Transverse colon (tissue), 4 donors: Measurements from ENCODE around the gene DMXL2. TPM values are rescaled to one million over a fixed set of nuclear protein-coding genes. Genes with fewer than 3 reads are reported as not detected.

Experiments
- DNase-seq: peaks from one replicate; pipeline ENCODE4 v3.0.0-alpha.2; 2019
- H3K27ac ChIP-seq, 4 donors: fragments of 200-600 bp; sonication (generic); 2 replicates each; pipeline ENCODE4 v1.5.1; 2016 to 2018; ENCODE audit warnings: inconsistent platforms in 4 of 4
- H3K27me3 ChIP-seq: fragments of 200-600 bp; sonication (generic); 2 replicates; pipeline ENCODE4 v1.5.1; 2017; ENCODE audit warnings: inconsistent platforms
- H3K36me3 ChIP-seq, 4 donors: fragments of 200-600 bp; sonication (generic); 2 replicates each; pipeline ENCODE4 v1.5.1; 2017 to 2019; ENCODE audit warnings: inconsistent platforms in 4 of 4
- H3K4me1 ChIP-seq, 4 donors: fragments of 200-600 bp; sonication (generic); 2 replicates each; pipeline ENCODE4 v1.5.1; 2017 to 2020; ENCODE audit warnings: inconsistent platforms in 4 of 4
- H3K4me3 ChIP-seq, 4 donors: fragments of 200-600 bp; sonication (generic); 1 replicate in 1 of 4; 2 replicates in 3 of 4; pipeline versions ENCODE4 v1.5.1 to v1.6.1; 2017 to 2019; ENCODE audit warnings: inconsistent platforms in 4 of 4
- H3K9me3 ChIP-seq, 2 donors: fragments of 200-600 bp; sonication (generic); 2 replicates each; pipeline ENCODE4 v1.5.1; 2017 to 2019; ENCODE audit warnings: inconsistent platforms in 2 of 2
- EP300 ChIP-seq: sonication (generic); formaldehyde crosslinking; IDR thresholded peaks from one replicate; pipeline ENCODE4 v1.6.1; 2017; ENCODE audit warnings: antibody characterized with exemption, low read depth
- POLR2A ChIP-seq: fragments of 450-650 bp; IDR thresholded peaks from one replicate; pipeline ENCODE4 v1.6.1; 2016; ENCODE audit warnings: antibody characterized with exemption, mild to moderate bottlenecking, moderate library complexity
- POLR2AphosphoS5 ChIP-seq, 3 donors: sonication (generic); formaldehyde crosslinking; IDR thresholded peaks; one replicate each; pipeline ENCODE4 v1.6.1; 2016; ENCODE audit warnings: antibody characterized with exemption in 3 of 3
- WGBS, 2 donors: methylation state at CpG; one replicate each; pipeline ENCODE4 v1.1.5; 2018; ENCODE audit warnings: low coverage in 1 of 2; 5-methylcytosine and 5-hydroxymethylcytosine counted together
- in situ Hi-C, 4 donors: fragments of 200-750 bp; cut with MboI; loops; one replicate each; pipeline versions ENCODE4 v1.15.0 to v1.15.1; 2017; ENCODE audit warnings: low sequenced_read_pairs in 3 of 4, low pct_ligation_motif_present in 1 of 4, low pct_unique_long_range_greater_than_20kb in 1 of 4
- intact Hi-C: fragments of 100-400 bp; cut with DNase I; formaldehyde crosslinking; loops from one replicate; pipeline ENCODE4 v1.15.1; 2023; ENCODE audit warnings: low total_unique reads
- total RNA-seq, 4 donors: library from RNA; depleted of rRNA; stranded (reverse); fragments of >200 nt; gene quantifications; one replicate each; pipeline ENCODE4 v1.1.0, GENCODE V29; 2016
- TF ChIP-seq, protein P1 (sequence below), 5 experiments: fragments of 200-600 bp in 3 of 5; fragments of 450-650 bp in 2 of 5; sonication (generic) in 3 of 5; IDR thresholded peaks; 1 replicate in 2 of 5; 2 replicates in 3 of 5; pipeline ENCODE4 v1.5.1; 2016 to 2017; ENCODE audit warnings: antibody characterized with exemption in 5 of 5, inconsistent platforms in 3 of 5, mild to moderate bottlenecking in 2 of 5, moderate library complexity in 1 of 5

DMXL2 gene
- total RNA-seq, 4 donors from 2014 or later, result 35.8 to 75.9 (median 56.0) TPM

DNA sequence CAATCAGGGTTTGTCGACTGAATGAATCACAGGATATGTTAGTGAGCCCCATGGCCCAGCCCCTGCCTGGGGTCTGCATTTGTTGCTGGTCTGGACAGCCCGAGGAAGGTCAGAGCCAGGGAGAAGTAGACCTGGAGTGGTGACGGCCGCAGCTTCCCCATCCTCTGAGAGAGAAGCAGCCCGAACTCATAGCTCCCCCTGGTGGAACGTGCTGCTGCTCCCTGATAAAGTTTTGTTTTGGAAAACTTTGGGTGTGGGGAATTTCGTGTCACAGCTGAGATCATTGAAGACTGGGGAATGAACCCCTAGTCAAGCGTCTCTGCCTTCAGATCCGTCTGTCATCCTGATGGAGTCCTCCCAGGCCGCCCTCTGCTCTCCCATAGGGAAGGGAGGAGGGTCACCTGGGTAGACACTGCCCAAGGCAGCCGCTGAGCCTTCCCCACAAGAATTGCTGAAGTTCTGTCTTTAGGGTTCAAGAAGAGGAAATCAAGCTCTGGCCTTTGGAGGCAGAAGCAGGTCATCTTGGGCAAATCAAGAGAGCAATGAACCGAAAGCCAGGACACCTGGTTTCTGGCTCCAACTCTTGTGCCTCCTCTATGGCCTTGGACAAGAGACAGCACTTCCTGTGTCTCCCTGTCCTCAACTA, 220.6 kb downstream of the DMXL2 start:
- Histone ChIP-seq H3K27me3 (peaks cover 5% of the 10 kb centered on the region), H3K27ac (no peak overlapping the region), H3K4me3 (no peak overlapping the region), H3K36me3 (no peaks in the 10 kb centered on the region), H3K9me3 (no peaks in the 10 kb centered on the region), H3K4me1 (no peaks in the 10 kb centered on the region)
- intact Hi-C loops (no loop called here), in situ Hi-C loops (no loop called here)
- 47 to 100% methylated on average over 1 to 12 of the region's 12 CpGs for WGBS, 2 donors
- DNase-seq, result peak; percentile 19
- TF ChIP-seq POLR2AphosphoS5 (IDR thresholded peaks at IDR 0.05) (no peak), POLR2A (no peak), EP300 (no peak)
- TF ChIP-seq, protein P1, sequence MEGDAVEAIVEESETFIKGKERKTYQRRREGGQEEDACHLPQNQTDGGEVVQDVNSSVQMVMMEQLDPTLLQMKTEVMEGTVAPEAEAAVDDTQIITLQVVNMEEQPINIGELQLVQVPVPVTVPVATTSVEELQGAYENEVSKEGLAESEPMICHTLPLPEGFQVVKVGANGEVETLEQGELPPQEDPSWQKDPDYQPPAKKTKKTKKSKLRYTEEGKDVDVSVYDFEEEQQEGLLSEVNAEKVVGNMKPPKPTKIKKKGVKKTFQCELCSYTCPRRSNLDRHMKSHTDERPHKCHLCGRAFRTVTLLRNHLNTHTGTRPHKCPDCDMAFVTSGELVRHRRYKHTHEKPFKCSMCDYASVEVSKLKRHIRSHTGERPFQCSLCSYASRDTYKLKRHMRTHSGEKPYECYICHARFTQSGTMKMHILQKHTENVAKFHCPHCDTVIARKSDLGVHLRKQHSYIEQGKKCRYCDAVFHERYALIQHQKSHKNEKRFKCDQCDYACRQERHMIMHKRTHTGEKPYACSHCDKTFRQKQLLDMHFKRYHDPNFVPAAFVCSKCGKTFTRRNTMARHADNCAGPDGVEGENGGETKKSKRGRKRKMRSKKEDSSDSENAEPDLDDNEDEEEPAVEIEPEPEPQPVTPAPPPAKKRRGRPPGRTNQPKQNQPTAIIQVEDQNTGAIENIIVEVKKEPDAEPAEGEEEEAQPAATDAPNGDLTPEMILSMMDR (IDR thresholded peaks at IDR 0.05), result peak in 3 of 5 experiments; percentile 13 to 42 (median 34)

DNA sequence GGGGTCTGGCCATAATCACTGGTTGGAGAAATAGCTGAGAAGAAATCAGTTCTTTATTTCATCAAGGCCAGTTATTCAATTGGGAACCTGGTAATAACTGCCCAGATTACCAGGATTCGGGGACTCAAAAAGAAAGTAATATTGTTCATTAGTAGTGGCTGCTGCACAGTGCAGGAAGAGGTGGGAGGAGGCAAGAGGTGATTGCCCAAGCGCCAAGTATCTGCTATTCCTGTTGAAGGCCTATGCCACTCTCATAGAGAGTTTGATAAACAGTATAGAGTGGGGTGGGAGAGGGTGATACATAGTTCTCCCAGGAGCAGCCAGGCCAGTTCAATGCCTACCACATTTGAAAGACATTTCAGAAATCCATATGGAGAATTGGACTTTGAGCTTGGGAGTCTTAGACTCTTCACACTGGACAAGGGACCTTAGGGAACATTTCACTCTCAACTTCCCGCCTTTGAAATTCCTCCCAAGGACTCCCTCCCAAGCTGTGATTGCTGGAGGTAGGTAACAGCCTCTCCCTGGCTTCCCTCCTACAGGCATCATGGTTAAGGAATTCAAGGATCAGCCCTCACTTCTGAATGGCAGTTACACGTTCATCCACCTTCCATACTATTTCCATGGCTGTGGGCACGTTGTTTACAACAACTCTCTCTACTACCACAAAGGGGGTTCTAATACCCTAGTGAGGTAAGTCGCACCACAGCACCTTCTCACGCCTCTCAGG, 221.4 kb downstream of the DMXL2 start:
- Histone ChIP-seq H3K27me3 (peaks cover 5% of the 10 kb centered on the region), H3K9me3 (no peaks in the 10 kb centered on the region), H3K4me1 (no peaks in the 10 kb centered on the region), H3K36me3 (no peaks in the 10 kb centered on the region), H3K4me3 (no peak overlapping the region), H3K27ac (no peak overlapping the region)
- WGBS, 2 donors, result 84 to 88% methylated on average over 3 to 7 of the region's 7 CpGs
- in situ Hi-C loops (no loop called here), intact Hi-C loops (no loop called here)
- TF ChIP-seq POLR2A, result no peak
- TF ChIP-seq, protein P1 (IDR thresholded peaks at IDR 0.05), result no peak
- TF ChIP-seq POLR2AphosphoS5 (IDR thresholded peaks at IDR 0.05), result no peak
- no peak for TF ChIP-seq EP300
- no peak for DNase-seq

DNA sequence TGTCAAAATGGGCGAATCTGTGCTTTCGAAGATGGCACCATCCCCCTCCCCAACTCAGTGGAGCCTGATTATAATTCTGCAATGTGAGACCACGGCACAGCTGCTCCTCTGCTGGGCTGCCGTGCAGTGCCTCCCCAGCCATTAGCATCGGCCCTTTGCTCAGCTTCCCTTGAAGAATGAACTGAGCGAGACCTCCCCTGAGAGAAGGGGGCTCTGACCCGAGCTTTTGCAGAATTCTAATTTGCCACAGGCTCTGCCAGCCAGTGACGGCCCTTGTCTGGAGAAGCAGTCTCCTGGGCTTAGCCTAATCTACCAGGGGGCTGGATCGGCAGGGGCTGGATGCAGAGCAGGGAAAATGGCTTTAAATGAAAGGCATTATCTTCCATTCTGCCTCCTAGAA, 223.9 kb downstream of the DMXL2 start:
- Histone ChIP-seq H3K9me3 (no peaks in the 10 kb centered on the region), H3K27ac (no peak overlapping the region), H3K4me3 (no peak overlapping the region), H3K4me1 (no peaks in the 10 kb centered on the region), H3K36me3 (no peaks in the 10 kb centered on the region), H3K27me3 (no peaks in the 10 kb centered on the region)
- intact Hi-C loops (no loop called here), in situ Hi-C loops (loop anchor here in 1 of 4 donors (25.0 kb wide), 2 partner anchors 136 to 236 kb away; no protein-coding TSS in a partner anchor)
- TF ChIP-seq POLR2A, result no peak
- no peak for TF ChIP-seq EP300
- TF ChIP-seq POLR2AphosphoS5 (IDR thresholded peaks at IDR 0.05), result no peak
- TF ChIP-seq, protein P1 (IDR thresholded peaks at IDR 0.05), result no peak
- WGBS, 2 donors, result 45 to 76% methylated on average over 4 to 9 of the region's 9 CpGs
- no peak for DNase-seq

Other genes with a start within 250 kb of the DMXL2 start
- gene SCG3, start 58.7 kb upstream of the DMXL2 start, total RNA-seq, result 1 to 10 TPM in 1 of 4 donors, under 1 TPM in 2, not detected in 1; 0.55 to 3.6 (median 0.95) TPM
- gene LYSMD2, start 114.9 kb upstream of the DMXL2 start, total RNA-seq, result 1 to 10 TPM; 2.2 to 9.2 (median 4.4) TPM
- 1 to 10 TPM; 1.8 to 6.8 (median 5.3) TPM for gene TMOD2, start 128.8 kb upstream of the DMXL2 start, total RNA-seq
- 10 to 100 TPM; 18.7 to 65.8 (median 45.3) TPM for gene TMOD3, start 206.9 kb upstream of the DMXL2 start, total RNA-seq